Gastrocnemius medialis (tissue), 4 donors: ENCODE results near the gene ATP2C2. TPM values are rescaled to one million over a fixed set of nuclear protein-coding genes. Genes with fewer than 3 reads are reported as not detected.

Experiments
- ATAC-seq, 2 donors: fragments of 150-250 bp; one replicate each; pipeline ENCODE4 v1.9.1; 2016
- DNase-seq, 2 donors: peaks; one replicate each; pipeline ENCODE4 v3.0.0-alpha.2; 2019
- H3K27ac ChIP-seq, 4 donors: fragments of 200-600 bp; sonication (generic); 1 replicate in 1 of 4; 2 replicates in 3 of 4; pipeline ENCODE4 v1.5.1; 2016 to 2018; ENCODE audit warnings: mild to moderate bottlenecking in 2 of 4, moderate library complexity in 1 of 4
- H3K27me3 ChIP-seq, 3 donors: fragments of 200-600 bp; sonication (generic) in 2 of 3; 1 replicate in 1 of 3; 2 replicates in 2 of 3; pipeline versions ENCODE4 v1.5.1 to v1.6.0; 2016 to 2019; ENCODE audit warnings: mild to moderate bottlenecking in 1 of 3, moderate library complexity in 1 of 3
- H3K36me3 ChIP-seq, 2 donors: fragments of 200-600 bp; sonication (generic) in 1 of 2; one replicate each; pipeline ENCODE4 v1.5.1; 2017 to 2018
- H3K4me1 ChIP-seq, 2 donors: fragments of 200-600 bp; sonication (generic) in 1 of 2; one replicate each; pipeline ENCODE4 v1.5.1; 2016 to 2017; ENCODE audit warnings: mild to moderate bottlenecking in 2 of 2
- H3K4me3 ChIP-seq, 4 donors: fragments of 200-600 bp; sonication (generic) in 3 of 4; 1 replicate in 1 of 4; 2 replicates in 3 of 4; pipeline ENCODE4 v1.5.1; 2016 to 2019; ENCODE audit warnings: mild to moderate bottlenecking in 2 of 4
- H3K9me3 ChIP-seq, 3 donors: fragments of 200-600 bp; sonication (generic) in 2 of 3; 1 replicate in 1 of 3; 2 replicates in 2 of 3; pipeline ENCODE4 v1.5.1; 2016 to 2019
- CTCF ChIP-seq, 5 experiments: fragments of 450-650 bp in 3 of 5; fragments of 200-600 bp in 2 of 5; sonication (generic) in 2 of 5; IDR thresholded peaks in 4 of 5; conservative IDR thresholded peaks in 1 of 5; 1 replicate in 4 of 5; 2 replicates in 1 of 5; pipeline ENCODE4 v1.5.1; 2016 to 2019; ENCODE audit warnings: antibody characterized with exemption in 5 of 5, mild to moderate bottlenecking in 3 of 5, moderate library complexity in 3 of 5
- POLR2A ChIP-seq, 2 donors: fragments of 450-650 bp; IDR thresholded peaks; one replicate each; pipeline ENCODE4 v1.6.1; 2017; ENCODE audit warnings: antibody characterized with exemption in 2 of 2, mild to moderate bottlenecking in 2 of 2, moderate library complexity in 2 of 2
- in situ Hi-C, 4 donors: fragments of 200-750 bp; cut with MboI; loops; one replicate each; pipeline versions ENCODE4 v1.15.0 to v1.8.0; 2017; ENCODE audit warnings: low sequenced_read_pairs in 4 of 4
- intact Hi-C: fragments of 100-400 bp; cut with DNase I; formaldehyde crosslinking; loops from one replicate; pipeline ENCODE4 v1.15.1; 2023; ENCODE audit warnings: low total_unique reads
- total RNA-seq, 4 donors: library from RNA; depleted of rRNA; stranded (reverse); fragments of >200 nt; gene quantifications; one replicate each; pipeline versions ENCODE4 v1.1.0 to v1.2.3, GENCODE V29; 2016

Gene ATP2C2
- total RNA-seq, 4 donors from 2014 or later, result 0.44 TPM; not detected in 3

- ATAC-seq (no peak), DNase-seq (no peak)
- intact Hi-C loops, result no loop called here
- in situ Hi-C loops, result no loop called here
- Histone ChIP-seq H3K4me3 (no peak overlapping the region), H3K27me3 (peaks cover 0 to 4% (median 2%) of the 10 kb centered on the region in 3 donors), H3K27ac (no peak overlapping the region), H3K36me3 (no peaks in the 10 kb centered on the region), H3K4me1 (no peaks in the 10 kb centered on the region), H3K9me3 (no peaks in the 10 kb centered on the region)
- TF ChIP-seq CTCF (IDR thresholded peaks at IDR 0.05 in 4 of 5, conservative IDR thresholded peaks at IDR 0.05 in 1 of 5) (no peak), POLR2A (IDR thresholded peaks at IDR 0.05) (no peak)
Observed at GRCh38 chr16:84378567-84378966, 10.2 kb downstream of the ATP2C2 start.

- Histone ChIP-seq H3K4me1 (no peaks in the 10 kb centered on the region), H3K36me3 (no peaks in the 10 kb centered on the region), H3K27me3 (peaks cover 0 to 4% (median 2%) of the 10 kb centered on the region in 3 donors), H3K4me3 (no peak overlapping the region), H3K9me3 (no peaks in the 10 kb centered on the region), H3K27ac (no peak overlapping the region)
- no peak for ATAC-seq
- in situ Hi-C loops, result no loop called here
- intact Hi-C loops, result no loop called here
- DNase-seq, result no peak
- TF ChIP-seq POLR2A (IDR thresholded peaks at IDR 0.05) (no peak), CTCF (IDR thresholded peaks at IDR 0.05 in 4 of 5, conservative IDR thresholded peaks at IDR 0.05 in 1 of 5) (no peak)
Observed at GRCh38 chr16:84379008-84379708, 10.8 kb downstream of the ATP2C2 start.

GRCh38 chr16:84379709-84380362, 11.5 kb downstream of the ATP2C2 start:
- in situ Hi-C loops (no loop called here), intact Hi-C loops (no loop called here)
- TF ChIP-seq CTCF (IDR thresholded peaks at IDR 0.05 in 4 of 5, conservative IDR thresholded peaks at IDR 0.05 in 1 of 5), result no peak
- TF ChIP-seq POLR2A (IDR thresholded peaks at IDR 0.05), result no peak
- peaks cover 0 to 4% (median 2%) of the 10 kb centered on the region in 3 donors for H3K27me3 ChIP-seq
- H3K4me1 ChIP-seq, result no peaks in the 10 kb centered on the region
- H3K9me3 ChIP-seq, result no peaks in the 10 kb centered on the region
- ATAC-seq, result no peak
- DNase-seq, result no peak
- no peaks in the 10 kb centered on the region for H3K36me3 ChIP-seq
- H3K4me3 ChIP-seq, result no peak overlapping the region
- no peak overlapping the region for H3K27ac ChIP-seq

- peaks cover 0 to 4% (median 2%) of the 10 kb centered on the region in 3 donors for H3K27me3 ChIP-seq
- in situ Hi-C loops (no loop called here), intact Hi-C loops (no loop called here)
- no peak for DNase-seq
- no peak for TF ChIP-seq CTCF (IDR thresholded peaks at IDR 0.05 in 4 of 5, conservative IDR thresholded peaks at IDR 0.05 in 1 of 5)
- no peak for TF ChIP-seq POLR2A (IDR thresholded peaks at IDR 0.05)
- no peaks in the 10 kb centered on the region for H3K36me3 ChIP-seq
- H3K4me3 ChIP-seq, result no peak overlapping the region
- H3K4me1 ChIP-seq, result no peaks in the 10 kb centered on the region
- ATAC-seq, result no peak
- H3K27ac ChIP-seq, result no peak overlapping the region
- no peaks in the 10 kb centered on the region for H3K9me3 ChIP-seq
Observed at GRCh38 chr16:84380405-84380804, 12.1 kb downstream of the ATP2C2 start.
